Neuronal stem cell (in vitro differentiated cells): Measurements from ENCODE around the gene CCL20. TPM values are rescaled to one million over a fixed set of nuclear protein-coding genes. Genes with fewer than 3 reads are reported as not detected.

Experiments used
- DNase-seq: peaks from one replicate; pipeline ENCODE4 v3.0.0-alpha.2; 2013; ENCODE audit warnings: low spot score
- H2AFZ ChIP-seq: one replicate; pipeline ENCODE4 v1.6.1; 2013; ENCODE audit warnings: mild to moderate bottlenecking, low read length, inconsistent platforms
- H2AK5ac ChIP-seq: 2 replicates; pipeline ENCODE4 v1.6.1; 2013; ENCODE audit warnings: low read depth, mild to moderate bottlenecking, inconsistent platforms, low read length, moderate library complexity, mixed read lengths
- H2BK120ac ChIP-seq: 2 replicates; pipeline ENCODE4 v1.6.1; 2013; ENCODE audit warnings: low read depth, mild to moderate bottlenecking, inconsistent platforms, low read length, moderate library complexity, mixed read lengths
- H2BK12ac ChIP-seq: one replicate; pipeline ENCODE4 v1.6.1; 2013; ENCODE audit warnings: low read length, inconsistent platforms
- H2BK15ac ChIP-seq: 2 replicates; pipeline ENCODE4 v1.6.1; 2013; ENCODE audit warnings: mild to moderate bottlenecking, low read length, inconsistent platforms, mixed read lengths
- H2BK5ac ChIP-seq: one replicate; pipeline ENCODE4 v1.6.1; 2013; ENCODE audit warnings: inconsistent platforms, mild to moderate bottlenecking, low read length, moderate library complexity
- H3K14ac ChIP-seq: one replicate; pipeline ENCODE4 v1.6.1; 2013; ENCODE audit warnings: low read length, inconsistent platforms
- H3K18ac ChIP-seq: 2 replicates; pipeline ENCODE4 v1.6.1; 2013; ENCODE audit warnings: low read length, inconsistent platforms
- H3K23ac ChIP-seq: 2 replicates; pipeline ENCODE4 v1.6.1; 2013; ENCODE audit warnings: low read depth, mild to moderate bottlenecking, mixed read lengths, low read length, inconsistent platforms; ENCODE audit not compliant: poor library complexity
- H3K27ac ChIP-seq: replicated peaks from 3 replicates; pipeline ENCODE4 v1.5.1; 2013; ENCODE audit warnings: low read length, inconsistent platforms
- H3K27me3 ChIP-seq, 3 experiments: 2 replicates each; pipeline ENCODE4 v1.6.1; 2013; ENCODE audit warnings: low read length in 3 of 3, mild to moderate bottlenecking in 2 of 3, inconsistent platforms in 1 of 3, low read depth in 1 of 3, mixed read lengths in 1 of 3, moderate library complexity in 1 of 3; ENCODE audit not compliant: control insufficient read depth in 3 of 3, insufficient read depth in 3 of 3
- H3K36me3 ChIP-seq, 2 donors: replicated peaks in 1 of 2; 2 replicates each; pipeline ENCODE4 v1.6.1; 2013; ENCODE audit warnings: low read length in 2 of 2; ENCODE audit not compliant: control insufficient read depth in 2 of 2, insufficient read depth in 2 of 2
- H3K4ac ChIP-seq: 2 replicates; pipeline ENCODE4 v1.6.1; 2013; ENCODE audit warnings: inconsistent platforms, mild to moderate bottlenecking, low read length, moderate library complexity
- H3K4me1 ChIP-seq, 2 donors: 1 replicate in 1 of 2; 2 replicates in 1 of 2; pipeline ENCODE4 v1.6.1; 2013; ENCODE audit warnings: low read length in 2 of 2, low read depth in 1 of 2; ENCODE audit not compliant: control insufficient read depth in 2 of 2, insufficient read depth in 1 of 2
- H3K4me2 ChIP-seq: one replicate; pipeline ENCODE4 v1.6.1; 2013; ENCODE audit warnings: mild to moderate bottlenecking, low read length, inconsistent platforms; ENCODE audit not compliant: insufficient read depth, poor library complexity, severe bottlenecking
- H3K4me3 ChIP-seq, 2 donors: 2 replicates each; pipeline ENCODE4 v1.5.1; 2013; ENCODE audit warnings: low read length in 2 of 2, mild to moderate bottlenecking in 2 of 2, inconsistent platforms in 1 of 2, moderate library complexity in 1 of 2
- H3K79me1 ChIP-seq: one replicate; pipeline ENCODE4 v1.6.1; 2013; ENCODE audit warnings: low read depth, mild to moderate bottlenecking, inconsistent platforms, low read length, moderate library complexity
- H3K9ac ChIP-seq: one replicate; pipeline ENCODE4 v1.6.1; 2013; ENCODE audit warnings: mild to moderate bottlenecking, low read depth, low read length, inconsistent platforms; ENCODE audit not compliant: poor library complexity
- H3K9me3 ChIP-seq, 2 donors: replicated peaks in 1 of 2; 2 replicates each; pipeline versions ENCODE3 to v1.6.1; 2013; ENCODE audit warnings: low read length in 2 of 2, mild to moderate bottlenecking in 2 of 2, inconsistent platforms in 1 of 2, low read depth in 1 of 2, mixed read lengths in 1 of 2, moderate library complexity in 1 of 2; ENCODE audit not compliant: control insufficient read depth in 2 of 2, insufficient read depth in 1 of 2
- H4K8ac ChIP-seq: one replicate; pipeline ENCODE4 v1.6.1; 2013; ENCODE audit warnings: low read depth, mild to moderate bottlenecking, inconsistent platforms, low read length, moderate library complexity
- H4K91ac ChIP-seq: one replicate; pipeline ENCODE4 v1.6.1; 2013; ENCODE audit warnings: low read length, low read depth, mild to moderate bottlenecking, inconsistent platforms; ENCODE audit not compliant: poor library complexity
- WGBS, 2 donors: extraction: QIAGEN DNeasy Blood & Tissue Kit; methylation state at CpG; one replicate each; pipeline ENCODE4 v1.1.7; 2013; ENCODE audit warnings: missing lambda C conversion rate in 2 of 2, mixed read lengths in 1 of 2; ENCODE audit not compliant: insufficient read length in 2 of 2, insufficient replicate concordance in 1 of 2; ENCODE audit errors: extremely low coverage in 2 of 2; 5-methylcytosine and 5-hydroxymethylcytosine counted together
- polyA plus RNA-seq, 2 experiments: library from polyadenylated mRNA; stranded (reverse); fragments of 200-250 nt; gene quantifications; one replicate each; pipeline ENCODE4 v1.2.3, GENCODE V29; 2013

The CCL20 gene, protein sequence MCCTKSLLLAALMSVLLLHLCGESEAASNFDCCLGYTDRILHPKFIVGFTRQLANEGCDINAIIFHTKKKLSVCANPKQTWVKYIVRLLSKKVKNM
- not detected for polyA plus RNA-seq (2013, experiment 1 of 2)
- not detected for polyA plus RNA-seq (2013, experiment 2 of 2)

DNA sequence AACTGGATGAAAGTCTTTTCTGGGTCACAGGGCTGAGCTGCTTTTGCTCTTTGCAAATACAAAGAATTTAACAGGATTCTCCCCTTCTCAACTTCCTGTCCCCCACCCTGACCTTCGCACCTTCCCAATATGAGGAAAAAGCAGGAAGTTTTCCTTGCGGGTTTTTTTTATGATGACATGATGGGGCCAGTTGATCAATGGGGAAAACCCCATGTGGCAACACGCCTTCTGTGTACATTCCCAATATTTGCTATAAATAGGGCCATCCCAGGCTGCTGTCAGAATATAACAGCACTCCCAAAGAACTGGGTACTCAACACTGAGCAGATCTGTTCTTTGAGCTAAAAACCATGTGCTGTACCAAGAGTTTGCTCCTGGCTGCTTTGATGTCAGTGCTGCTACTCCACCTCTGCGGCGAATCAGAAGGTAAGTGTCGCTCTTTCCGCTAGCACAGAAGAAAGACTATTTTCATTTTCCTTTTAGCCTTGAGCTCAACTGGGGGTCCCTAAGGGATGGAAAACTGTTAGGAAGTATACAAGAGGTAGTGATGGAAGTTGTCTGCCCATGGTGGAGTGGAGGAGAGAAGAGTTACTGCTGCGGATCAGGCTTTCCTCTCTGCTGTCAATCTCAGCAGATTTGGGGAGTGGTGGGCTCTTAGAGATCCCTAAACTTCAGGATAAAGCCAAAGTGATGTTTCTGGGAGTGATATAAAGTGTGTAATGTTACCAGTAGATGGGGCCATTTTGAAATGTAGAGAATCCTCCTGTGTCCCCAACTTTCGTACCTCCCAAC, at the start of gene CCL20:
Gene CCL20, plus strand, starts transcription at position 281 of the 792 bp plus-strand sequence. Its CDS starts 70 bp downstream, at position 351.
- H4K8ac ChIP-seq: no peak within 1 kb of the TSS
- H3K14ac ChIP-seq: no peak within 1 kb of the TSS
- no CpG with 5 or more reads among the region's 9 CpGs for WGBS, 2 donors
- no peaks in the 10 kb centered on the region for H3K27me3 ChIP-seq
- no peak within 1 kb of the TSS for H2AFZ ChIP-seq
- no peak within 1 kb of the TSS for H4K91ac ChIP-seq
- no peaks in the 10 kb centered on the region for H3K79me1 ChIP-seq
- no peak for DNase-seq
- H3K27ac ChIP-seq: no peak within 1 kb of the TSS
- no peak within 1 kb of the TSS for H2BK15ac ChIP-seq
- H2BK120ac ChIP-seq: no peak within 1 kb of the TSS
- H3K18ac ChIP-seq: no peak within 1 kb of the TSS
- H3K9ac ChIP-seq: no peak within 1 kb of the TSS
- H3K4me2 ChIP-seq: no peak within 1 kb of the TSS
- H2BK12ac ChIP-seq: no peak within 1 kb of the TSS
- H3K36me3 ChIP-seq: no peaks in the 10 kb centered on the region
- peaks cover 0 to 6% of the 10 kb centered on the region in 2 donors for H3K4me1 ChIP-seq
- no peaks in the 10 kb centered on the region for H3K9me3 ChIP-seq
- H3K4me3 ChIP-seq: no peak within 1 kb of the TSS
- no peak within 1 kb of the TSS for H3K23ac ChIP-seq
- no peak within 1 kb of the TSS for H2BK5ac ChIP-seq
- H3K4ac ChIP-seq: no peak within 1 kb of the TSS
- H2AK5ac ChIP-seq: no peak within 1 kb of the TSS

DNA sequence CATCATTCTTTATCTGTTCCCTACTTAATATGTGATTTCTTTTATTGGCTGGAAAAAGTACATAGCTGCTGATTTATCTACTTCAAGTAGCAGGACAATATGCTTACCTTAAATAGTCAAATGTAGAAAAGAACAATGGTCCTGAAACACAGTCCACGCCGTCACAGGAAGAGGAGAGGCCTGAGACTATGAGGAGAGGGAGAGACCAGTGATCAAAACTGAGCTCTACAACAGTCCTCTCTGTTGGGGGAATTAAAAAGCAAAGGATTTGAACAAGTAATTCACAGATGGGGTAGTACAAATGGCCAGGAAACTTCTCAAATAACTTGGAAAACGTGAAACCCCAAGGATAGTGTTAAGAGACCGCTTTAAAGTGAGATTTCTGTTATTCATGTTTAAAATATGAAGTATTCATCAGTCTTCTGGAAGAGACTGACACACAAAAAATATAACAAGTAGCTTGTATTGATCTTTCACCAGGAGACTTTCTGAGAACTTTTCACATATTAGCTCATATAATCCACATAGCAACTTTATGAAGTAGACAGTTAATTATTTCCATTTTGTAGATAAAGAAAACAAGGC, 47.8 kb upstream of the CCL20 start:
- H2BK5ac ChIP-seq: no peak overlapping the region
- no peak overlapping the region for H4K91ac ChIP-seq
- no peak overlapping the region for H2AK5ac ChIP-seq
- H3K4me2 ChIP-seq: no peak overlapping the region
- no peak overlapping the region for H2BK12ac ChIP-seq
- H2BK120ac ChIP-seq: no peak overlapping the region
- H3K18ac ChIP-seq: no peak overlapping the region
- no peaks in the 10 kb centered on the region for H3K9me3 ChIP-seq
- WGBS, 2 donors: no CpG with 5 or more reads among the region's 4 CpGs
- no peaks in the 10 kb centered on the region for H3K4me1 ChIP-seq
- no peak overlapping the region for H3K4ac ChIP-seq
- no peak overlapping the region for H3K23ac ChIP-seq
- no peak overlapping the region for H3K27ac ChIP-seq
- no peaks in the 10 kb centered on the region for H3K79me1 ChIP-seq
- H3K36me3 ChIP-seq: no peaks in the 10 kb centered on the region
- no peak overlapping the region for H3K9ac ChIP-seq
- H2BK15ac ChIP-seq: no peak overlapping the region
- H4K8ac ChIP-seq: no peak overlapping the region
- H3K14ac ChIP-seq: no peak overlapping the region
- no peak overlapping the region for H3K4me3 ChIP-seq
- no peaks in the 10 kb centered on the region for H3K27me3 ChIP-seq
- no peak for DNase-seq
- H2AFZ ChIP-seq: peak overlapping the region; percentile 1

DNA sequence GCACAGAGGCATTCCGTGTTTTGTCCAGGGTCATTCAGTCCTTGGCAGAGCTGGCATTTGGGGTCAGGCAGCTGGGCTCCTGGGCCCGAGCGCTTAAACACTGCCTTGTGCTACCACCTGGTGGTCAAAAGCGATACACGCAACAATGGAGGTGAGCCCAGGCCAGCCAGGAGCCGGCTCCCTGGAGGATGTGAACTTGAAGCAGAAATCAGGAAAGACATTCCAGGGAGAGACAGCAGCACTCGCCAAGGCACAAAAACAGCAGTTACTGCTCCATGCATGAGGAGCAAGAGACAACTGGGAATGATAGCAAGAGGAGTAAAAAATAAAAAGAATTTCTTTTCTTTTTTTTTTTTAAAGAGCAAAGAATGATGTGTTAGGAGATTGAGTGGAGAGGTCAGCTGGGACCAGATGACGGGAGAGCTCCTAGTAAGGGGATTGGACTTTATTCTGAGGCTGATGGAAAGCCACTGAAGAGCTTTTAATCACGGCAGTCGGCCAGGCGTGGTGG, 47.2 kb upstream of the CCL20 start:
- no peak overlapping the region for H2AFZ ChIP-seq
- H3K79me1 ChIP-seq: no peaks in the 10 kb centered on the region
- H3K36me3 ChIP-seq: no peaks in the 10 kb centered on the region
- no peak overlapping the region for H3K9ac ChIP-seq
- no peaks in the 10 kb centered on the region for H3K9me3 ChIP-seq
- no peak overlapping the region for H3K4me2 ChIP-seq
- no peak overlapping the region for H3K18ac ChIP-seq
- no peak overlapping the region for H3K23ac ChIP-seq
- H2BK15ac ChIP-seq: no peak overlapping the region
- H2AK5ac ChIP-seq: no peak overlapping the region
- no peak overlapping the region for H2BK5ac ChIP-seq
- no peak overlapping the region for H3K4ac ChIP-seq
- no CpG with 5 or more reads among the region's 11 CpGs for WGBS, 2 donors
- peak; percentile 75 for DNase-seq
- no peaks in the 10 kb centered on the region for H3K27me3 ChIP-seq
- H3K4me3 ChIP-seq: no peak overlapping the region
- no peak overlapping the region for H2BK12ac ChIP-seq
- H3K14ac ChIP-seq: no peak overlapping the region
- no peak overlapping the region for H3K27ac ChIP-seq
- H2BK120ac ChIP-seq: no peak overlapping the region
- H4K8ac ChIP-seq: peak overlapping the region; percentile 17
- no peaks in the 10 kb centered on the region for H3K4me1 ChIP-seq
- no peak overlapping the region for H4K91ac ChIP-seq

DNA sequence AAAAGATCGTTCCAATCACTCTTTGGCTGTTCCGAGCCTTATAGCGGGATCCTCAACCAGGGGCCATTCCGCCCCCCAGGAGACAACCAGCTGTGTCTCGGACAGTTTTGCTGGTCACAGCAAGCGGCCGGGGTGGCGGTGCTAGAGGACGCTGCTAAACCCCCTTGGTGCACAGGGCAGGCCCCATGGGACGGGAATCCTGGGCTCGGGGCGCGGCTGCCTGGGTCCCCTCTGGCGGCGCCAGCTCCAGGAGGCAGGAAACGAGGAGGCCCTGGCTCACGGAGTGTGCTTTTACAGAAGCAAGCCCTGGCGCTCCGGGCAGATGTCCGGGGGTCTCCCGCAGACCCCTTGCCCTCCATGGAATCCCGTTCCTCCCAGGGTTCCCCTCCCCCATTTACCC, 45.8 kb upstream of the CCL20 start:
- H2AK5ac ChIP-seq: peak overlapping the region; percentile 74
- no peak overlapping the region for H3K27ac ChIP-seq
- no peak overlapping the region for H4K91ac ChIP-seq
- H3K79me1 ChIP-seq: no peaks in the 10 kb centered on the region
- no peak overlapping the region for H3K4me2 ChIP-seq
- H3K9ac ChIP-seq: no peak overlapping the region
- H3K4me3 ChIP-seq: no peak overlapping the region
- peak overlapping the region; percentile 77 for H2BK5ac ChIP-seq
- no peak overlapping the region for H3K14ac ChIP-seq
- H2AFZ ChIP-seq: no peak overlapping the region
- peak overlapping the region; percentile 31 for H3K18ac ChIP-seq
- H2BK120ac ChIP-seq: peak overlapping the region; percentile 54
- no peak overlapping the region for H3K23ac ChIP-seq
- no peaks in the 10 kb centered on the region for H3K9me3 ChIP-seq
- no peak overlapping the region for H3K4ac ChIP-seq
- H3K4me1 ChIP-seq: no peaks in the 10 kb centered on the region
- DNase-seq: no peak
- no CpG with 5 or more reads among the region's 22 CpGs for WGBS, 2 donors
- H2BK15ac ChIP-seq: peak overlapping the region; percentile 39
- no peaks in the 10 kb centered on the region for H3K36me3 ChIP-seq
- no peak overlapping the region for H2BK12ac ChIP-seq
- no peak overlapping the region for H4K8ac ChIP-seq
- no peaks in the 10 kb centered on the region for H3K27me3 ChIP-seq
